ENCODE measurements around the gene C9orf50.

Gene C9orf50

GRCh38 chr9:129611307-129611800 lies 9.5 kb downstream of the C9orf50 start:
- Histone ChIP-seq H3K27ac (ENCODE audit: insufficient read depth, low read depth, low read length, poor library complexity, severe bottlenecking) (no peak overlapping the region), H3K4me1 (ENCODE audit: control insufficient read depth, insufficient read depth, low read length) (peaks cover 21% of the 10 kb centered on the region), H3K27me3 (ENCODE audit: control insufficient read depth, insufficient read depth, low read length, poor library complexity, severe bottlenecking) (no peaks in the 10 kb centered on the region), H3K36me3 (ENCODE audit: control insufficient read depth, insufficient read depth, low read length) (no peaks in the 10 kb centered on the region), H3K9me3 (ENCODE audit: control insufficient read depth, low read length) (no peaks in the 10 kb centered on the region), H3K4me3 (ENCODE audit: insufficient read depth, low read depth, low read length) (no peak overlapping the region)
- 48% methylated on average over 12 of the region's 12 CpGs for WGBS, 2 experiments

GRCh38 chr9:129610473-129611306 lies 10.2 kb downstream of the C9orf50 start:
- H3K27me3 ChIP-seq (ENCODE audit: control insufficient read depth, insufficient read depth, low read length, poor library complexity, severe bottlenecking) = no peaks in the 10 kb centered on the region
- H3K36me3 ChIP-seq (ENCODE audit: control insufficient read depth, insufficient read depth, low read length) = no peaks in the 10 kb centered on the region
- H3K4me1 ChIP-seq (ENCODE audit: control insufficient read depth, insufficient read depth, low read length) = peaks cover 21% of the 10 kb centered on the region
- peak overlapping the region; percentile 23 for H3K27ac ChIP-seq (ENCODE audit: insufficient read depth, low read depth, low read length, poor library complexity, severe bottlenecking)
- H3K4me3 ChIP-seq (ENCODE audit: insufficient read depth, low read depth, low read length) = peak overlapping the region; percentile 49
- WGBS, 2 experiments = 1% methylated on average over 66 of the region's 66 CpGs
- H3K9me3 ChIP-seq (ENCODE audit: control insufficient read depth, low read length) = no peaks in the 10 kb centered on the region

- 1% methylated on average over 24 of the region's 24 CpGs for WGBS, 2 experiments
- Histone ChIP-seq H3K27ac (ENCODE audit: insufficient read depth, low read depth, low read length, poor library complexity, severe bottlenecking) (peak overlapping the region; percentile 23), H3K9me3 (ENCODE audit: control insufficient read depth, low read length) (no peaks in the 10 kb centered on the region)
Observed at GRCh38 chr9:129610213-129610472, 10.8 kb downstream of the C9orf50 start.

DNA sequence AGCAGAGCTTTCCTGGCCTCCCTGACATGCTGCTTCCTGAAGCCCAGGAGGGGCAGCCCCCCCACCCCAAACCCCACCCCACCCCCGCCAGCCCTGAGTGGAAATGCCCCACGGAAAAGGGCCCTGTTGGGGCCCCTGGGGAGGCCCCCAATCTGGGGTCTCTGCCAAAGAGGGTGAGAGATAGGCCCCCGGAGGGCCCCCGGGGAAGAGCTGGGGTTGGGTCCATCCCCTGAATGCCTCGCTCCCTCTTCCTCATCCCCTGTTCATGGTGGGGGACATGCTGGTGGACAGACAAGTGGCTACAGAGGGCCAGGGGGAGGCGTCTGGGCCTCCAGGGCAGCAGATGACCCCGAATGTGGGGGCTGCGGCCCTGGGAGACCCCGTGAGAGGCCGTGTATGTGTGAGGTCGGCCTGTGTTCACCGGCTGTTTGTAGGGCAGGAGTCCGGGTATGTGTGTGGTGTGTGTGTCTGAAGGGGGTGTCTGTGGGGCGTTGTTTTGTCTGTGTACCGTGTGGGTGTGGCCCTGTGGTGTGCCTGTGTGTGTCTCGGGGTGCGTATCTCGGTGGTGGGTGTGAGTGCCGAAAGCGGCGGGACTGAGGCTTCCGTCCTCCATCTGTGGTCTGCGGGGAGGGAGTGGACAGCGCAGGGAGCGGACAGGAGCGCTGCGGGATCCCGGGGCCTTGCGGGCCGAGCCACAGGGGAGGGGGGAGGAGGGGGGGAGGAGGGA lies 11.3 kb downstream of the C9orf50 start:
- Histone ChIP-seq H3K9me3 (ENCODE audit: control insufficient read depth, low read length) (no peaks in the 10 kb centered on the region), H3K36me3 (ENCODE audit: control insufficient read depth, insufficient read depth, low read length) (no peaks in the 10 kb centered on the region), H3K4me3 (ENCODE audit: insufficient read depth, low read depth, low read length) (no peak overlapping the region), H3K27ac (ENCODE audit: insufficient read depth, low read depth, low read length, poor library complexity, severe bottlenecking) (no peak overlapping the region), H3K4me1 (ENCODE audit: control insufficient read depth, insufficient read depth, low read length) (peaks cover 21% of the 10 kb centered on the region), H3K27me3 (ENCODE audit: control insufficient read depth, insufficient read depth, low read length, poor library complexity, severe bottlenecking) (no peaks in the 10 kb centered on the region)
- 22 to 24% methylated on average over 22 to 23 of the region's 30 CpGs for WGBS, 2 experiments

More at GRCh38 chr9:129610213-129610472, 10.8 kb downstream of the C9orf50 start:
- Histone ChIP-seq H3K4me1 (ENCODE audit: control insufficient read depth, insufficient read depth, low read length) (peaks cover 21% of the 10 kb centered on the region), H3K4me3 (ENCODE audit: insufficient read depth, low read depth, low read length) (peak overlapping the region; percentile 49), H3K36me3 (ENCODE audit: control insufficient read depth, insufficient read depth, low read length) (no peaks in the 10 kb centered on the region), H3K27me3 (ENCODE audit: control insufficient read depth, insufficient read depth, low read length, poor library complexity, severe bottlenecking) (no peaks in the 10 kb centered on the region)

- H3K9me3 ChIP-seq (ENCODE audit: control insufficient read depth, low read length) = no peaks in the 10 kb centered on the region
- WGBS, 2 experiments = 78% methylated on average over 27 of the region's 27 CpGs
- H3K36me3 ChIP-seq (ENCODE audit: control insufficient read depth, insufficient read depth, low read length) = no peaks in the 10 kb centered on the region
- no peaks in the 10 kb centered on the region for H3K27me3 ChIP-seq (ENCODE audit: control insufficient read depth, insufficient read depth, low read length, poor library complexity, severe bottlenecking)
- H3K4me1 ChIP-seq (ENCODE audit: control insufficient read depth, insufficient read depth, low read length) = peaks cover 15% of the 10 kb centered on the region
- H3K4me3 ChIP-seq (ENCODE audit: insufficient read depth, low read depth, low read length) = no peak overlapping the region
- H3K27ac ChIP-seq (ENCODE audit: insufficient read depth, low read depth, low read length, poor library complexity, severe bottlenecking) = peak overlapping the region; percentile 44
Observed at GRCh38 chr9:129608561-129609481, 12.1 kb downstream of the C9orf50 start.

DNA sequence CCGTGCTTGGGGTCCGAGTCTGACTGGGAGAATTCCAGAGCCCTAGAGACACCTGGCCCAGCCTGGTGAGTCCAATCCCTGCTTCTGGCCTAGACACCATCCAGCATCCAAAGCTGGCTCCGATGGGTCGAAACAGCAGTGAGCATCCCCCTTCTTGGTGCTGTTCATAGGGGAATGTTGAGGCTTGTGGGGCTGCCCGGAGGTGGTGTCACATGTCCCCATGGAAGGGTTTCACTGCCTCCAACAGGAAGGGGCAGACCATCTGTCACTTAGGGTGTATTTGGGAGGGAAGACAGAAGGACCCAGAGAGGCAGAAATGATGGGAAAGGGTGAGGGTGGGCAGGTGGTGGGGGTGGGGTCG lies 13.9 kb downstream of the C9orf50 start:
- Histone ChIP-seq H3K27ac (ENCODE audit: insufficient read depth, low read depth, low read length, poor library complexity, severe bottlenecking) (no peak overlapping the region), H3K4me1 (ENCODE audit: control insufficient read depth, insufficient read depth, low read length) (peaks cover 13% of the 10 kb centered on the region), H3K9me3 (ENCODE audit: control insufficient read depth, low read length) (no peaks in the 10 kb centered on the region), H3K36me3 (ENCODE audit: control insufficient read depth, insufficient read depth, low read length) (no peaks in the 10 kb centered on the region), H3K4me3 (ENCODE audit: insufficient read depth, low read depth, low read length) (no peak overlapping the region), H3K27me3 (ENCODE audit: control insufficient read depth, insufficient read depth, low read length, poor library complexity, severe bottlenecking) (no peaks in the 10 kb centered on the region)
- WGBS, 2 experiments = 84 to 86% methylated on average over 6 of the region's 6 CpGs

GRCh38 chr9:129606161-129607026 lies 14.5 kb downstream of the C9orf50 start:
- H3K4me1 ChIP-seq (ENCODE audit: control insufficient read depth, insufficient read depth, low read length) = peaks cover 13% of the 10 kb centered on the region
- no peaks in the 10 kb centered on the region for H3K27me3 ChIP-seq (ENCODE audit: control insufficient read depth, insufficient read depth, low read length, poor library complexity, severe bottlenecking)
- 89 to 92% methylated on average over 15 of the region's 15 CpGs for WGBS, 2 experiments
- H3K4me3 ChIP-seq (ENCODE audit: insufficient read depth, low read depth, low read length) = no peak overlapping the region
- no peaks in the 10 kb centered on the region for H3K36me3 ChIP-seq (ENCODE audit: control insufficient read depth, insufficient read depth, low read length)
- no peaks in the 10 kb centered on the region for H3K9me3 ChIP-seq (ENCODE audit: control insufficient read depth, low read length)
- H3K27ac ChIP-seq (ENCODE audit: insufficient read depth, low read depth, low read length, poor library complexity, severe bottlenecking) = no peak overlapping the region

GRCh38 chr9:129604766-129605163 lies 16.1 kb downstream of the C9orf50 start:
- Histone ChIP-seq H3K36me3 (ENCODE audit: control insufficient read depth, insufficient read depth, low read length) (no peaks in the 10 kb centered on the region), H3K27ac (ENCODE audit: insufficient read depth, low read depth, low read length, poor library complexity, severe bottlenecking) (no peak overlapping the region), H3K27me3 (ENCODE audit: control insufficient read depth, insufficient read depth, low read length, poor library complexity, severe bottlenecking) (no peaks in the 10 kb centered on the region), H3K4me1 (ENCODE audit: control insufficient read depth, insufficient read depth, low read length) (peaks cover 11% of the 10 kb centered on the region), H3K9me3 (ENCODE audit: control insufficient read depth, low read length) (no peaks in the 10 kb centered on the region), H3K4me3 (ENCODE audit: insufficient read depth, low read depth, low read length) (no peak overlapping the region)
- WGBS, 2 experiments = 91 to 92% methylated on average over 8 of the region's 8 CpGs

GRCh38 chr9:129604056-129604765 lies 16.7 kb downstream of the C9orf50 start:
- WGBS, 2 experiments = 85 to 87% methylated on average over 12 of the region's 12 CpGs
- H3K4me1 ChIP-seq (ENCODE audit: control insufficient read depth, insufficient read depth, low read length) = peaks cover 8% of the 10 kb centered on the region
- no peak overlapping the region for H3K4me3 ChIP-seq (ENCODE audit: insufficient read depth, low read depth, low read length)
- no peak overlapping the region for H3K27ac ChIP-seq (ENCODE audit: insufficient read depth, low read depth, low read length, poor library complexity, severe bottlenecking)
- H3K36me3 ChIP-seq (ENCODE audit: control insufficient read depth, insufficient read depth, low read length) = no peaks in the 10 kb centered on the region
- no peaks in the 10 kb centered on the region for H3K9me3 ChIP-seq (ENCODE audit: control insufficient read depth, low read length)
- H3K27me3 ChIP-seq (ENCODE audit: control insufficient read depth, insufficient read depth, low read length, poor library complexity, severe bottlenecking) = no peaks in the 10 kb centered on the region
